ENCODE data around the gene CD40LG. TPM values are rescaled to one million over a fixed set of nuclear protein-coding genes. Genes with fewer than 3 reads are reported as not detected.

The CD40LG gene
- total and polyA plus RNA-seq, 2 experiments from 2014 or later, result not detected

- Histone ChIP-seq H3K27ac (no peak overlapping the region), H2AFZ (no peak overlapping the region), H4K20me1 (ENCODE audit: insufficient read depth, poor library complexity, severe bottlenecking) (no peaks in the 10 kb centered on the region), H3K9me3 (ENCODE audit: low read depth) (no peaks in the 10 kb centered on the region), H3K36me3 (replicated peaks; ENCODE audit: insufficient read depth, low read depth) (no peaks in the 10 kb centered on the region), H3K79me2 (no peaks in the 10 kb centered on the region), H3K4me2 (no peak overlapping the region), H3K4me3 (no peak overlapping the region), H3K4me1 (ENCODE audit: insufficient read depth) (no peaks in the 10 kb centered on the region), H3K27me3 (no peaks in the 10 kb centered on the region), H3K9me2 (replicated peaks; ENCODE audit: insufficient read depth) (no peaks in the 10 kb centered on the region)
- WGBS (ENCODE audit: low lambda C conversion rate, missing lambda C conversion rate), result 79% methylated on average over 6 of the region's 6 CpGs
- no peak for TF ChIP-seq CTCF (IDR thresholded peaks at IDR 0.05; ENCODE audit: poor library complexity)
- no peak for TF ChIP-seq EZH2phosphoT487 (IDR thresholded peaks at IDR 0.05; ENCODE audit: low read depth, severe bottlenecking, unreplicated experiment)
- TF ChIP-seq EZH2 (IDR thresholded peaks at IDR 0.05; ENCODE audit: borderline replicate concordance), result no peak
- no peak for DNase-seq (ENCODE audit: low spot score)
Measured at GRCh38 chrX:136652822-136653723, 5.1 kb downstream of the CD40LG start.

GRCh38 chrX:136656361-136656964 lies 8.5 kb downstream of the CD40LG start:
- Histone ChIP-seq H3K36me3 (replicated peaks; ENCODE audit: insufficient read depth, low read depth) (no peaks in the 10 kb centered on the region), H3K4me2 (no peak overlapping the region), H3K4me3 (no peak overlapping the region), H3K79me2 (no peaks in the 10 kb centered on the region), H3K9me2 (replicated peaks; ENCODE audit: insufficient read depth) (no peaks in the 10 kb centered on the region), H2AFZ (no peak overlapping the region), H4K20me1 (ENCODE audit: insufficient read depth, poor library complexity, severe bottlenecking) (no peaks in the 10 kb centered on the region), H3K4me1 (ENCODE audit: insufficient read depth) (no peaks in the 10 kb centered on the region), H3K27ac (no peak overlapping the region), H3K27me3 (no peaks in the 10 kb centered on the region), H3K9me3 (ENCODE audit: low read depth) (no peaks in the 10 kb centered on the region)
- TF ChIP-seq EZH2 (IDR thresholded peaks at IDR 0.05; ENCODE audit: borderline replicate concordance) (no peak), CTCF (IDR thresholded peaks at IDR 0.05; ENCODE audit: poor library complexity) (no peak), EZH2phosphoT487 (IDR thresholded peaks at IDR 0.05; ENCODE audit: low read depth, severe bottlenecking, unreplicated experiment) (no peak)
- WGBS (ENCODE audit: low lambda C conversion rate, missing lambda C conversion rate), result 75% methylated on average over 5 of the region's 5 CpGs
- DNase-seq (ENCODE audit: low spot score), result no peak

GRCh38 chrX:136658151-136658550 lies 10.2 kb downstream of the CD40LG start:
- H3K27ac ChIP-seq, result no peak overlapping the region
- H3K4me1 ChIP-seq (ENCODE audit: insufficient read depth), result no peaks in the 10 kb centered on the region
- 83% methylated on average over 5 of the region's 5 CpGs for WGBS (ENCODE audit: low lambda C conversion rate, missing lambda C conversion rate)
- H3K4me2 ChIP-seq, result no peak overlapping the region
- no peaks in the 10 kb centered on the region for H3K9me2 ChIP-seq (replicated peaks; ENCODE audit: insufficient read depth)
- no peaks in the 10 kb centered on the region for H4K20me1 ChIP-seq (ENCODE audit: insufficient read depth, poor library complexity, severe bottlenecking)
- H3K27me3 ChIP-seq, result no peaks in the 10 kb centered on the region
- no peaks in the 10 kb centered on the region for H3K79me2 ChIP-seq
- no peak overlapping the region for H2AFZ ChIP-seq
- no peak for DNase-seq (ENCODE audit: low spot score)
- TF ChIP-seq EZH2 (IDR thresholded peaks at IDR 0.05; ENCODE audit: borderline replicate concordance), result no peak
- TF ChIP-seq CTCF (IDR thresholded peaks at IDR 0.05; ENCODE audit: poor library complexity), result no peak
- no peak for TF ChIP-seq EZH2phosphoT487 (IDR thresholded peaks at IDR 0.05; ENCODE audit: low read depth, severe bottlenecking, unreplicated experiment)
- no peaks in the 10 kb centered on the region for H3K9me3 ChIP-seq (ENCODE audit: low read depth)
- H3K36me3 ChIP-seq (replicated peaks; ENCODE audit: insufficient read depth, low read depth), result no peaks in the 10 kb centered on the region
- no peak overlapping the region for H3K4me3 ChIP-seq
